HEK293 (cell line): ENCODE results near the gene CACNA1C.

Experiments used
- ZNF677 ChIP-seq: fragments of 450-650 bp; IDR thresholded peaks from 2 replicates; pipeline ENCODE4 v1.5.0; 2018; ENCODE audit warnings: missing biosample characterization, mild to moderate bottlenecking, missing genetic modification characterization, moderate library complexity
- ZSCAN30 ChIP-seq: fragments of 450-650 bp; IDR thresholded peaks from 2 replicates; pipeline ENCODE4 v1.5.1; 2018; ENCODE audit warnings: missing biosample characterization, mild to moderate bottlenecking, missing genetic modification characterization, moderate library complexity
- TF ChIP-seq, protein P1 (sequence below): fragments of 450-650 bp; formaldehyde crosslinking; IDR thresholded peaks from 2 replicates; pipeline ENCODE4 v1.5.1; 2016; ENCODE audit warnings: missing biosample characterization, missing genetic modification characterization

DNA sequence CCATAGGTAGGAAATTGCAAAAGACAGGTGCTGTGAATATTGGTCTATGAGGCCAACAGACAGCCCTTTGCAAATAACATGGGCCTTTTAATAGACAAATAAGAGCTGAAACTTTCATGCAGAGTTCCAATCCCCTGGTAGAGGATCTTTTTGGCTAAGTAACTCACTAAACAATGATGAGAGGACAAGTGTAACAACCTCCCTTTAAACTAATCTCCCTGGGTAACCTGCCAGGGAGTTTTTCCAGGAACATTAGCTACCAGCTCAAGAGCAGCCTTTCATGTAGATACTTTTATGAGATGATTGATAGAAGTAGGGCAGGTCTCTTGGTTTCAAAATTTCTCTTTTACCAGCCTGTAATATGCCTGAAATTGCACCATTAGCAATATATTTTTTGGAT, 13.8 kb upstream of the CACNA1C start:
- TF ChIP-seq ZSCAN30 (tag by site-specific recombination) (no peak), ZNF677 (tag by site-specific recombination) (no peak)
- TF ChIP-seq, protein P1, sequence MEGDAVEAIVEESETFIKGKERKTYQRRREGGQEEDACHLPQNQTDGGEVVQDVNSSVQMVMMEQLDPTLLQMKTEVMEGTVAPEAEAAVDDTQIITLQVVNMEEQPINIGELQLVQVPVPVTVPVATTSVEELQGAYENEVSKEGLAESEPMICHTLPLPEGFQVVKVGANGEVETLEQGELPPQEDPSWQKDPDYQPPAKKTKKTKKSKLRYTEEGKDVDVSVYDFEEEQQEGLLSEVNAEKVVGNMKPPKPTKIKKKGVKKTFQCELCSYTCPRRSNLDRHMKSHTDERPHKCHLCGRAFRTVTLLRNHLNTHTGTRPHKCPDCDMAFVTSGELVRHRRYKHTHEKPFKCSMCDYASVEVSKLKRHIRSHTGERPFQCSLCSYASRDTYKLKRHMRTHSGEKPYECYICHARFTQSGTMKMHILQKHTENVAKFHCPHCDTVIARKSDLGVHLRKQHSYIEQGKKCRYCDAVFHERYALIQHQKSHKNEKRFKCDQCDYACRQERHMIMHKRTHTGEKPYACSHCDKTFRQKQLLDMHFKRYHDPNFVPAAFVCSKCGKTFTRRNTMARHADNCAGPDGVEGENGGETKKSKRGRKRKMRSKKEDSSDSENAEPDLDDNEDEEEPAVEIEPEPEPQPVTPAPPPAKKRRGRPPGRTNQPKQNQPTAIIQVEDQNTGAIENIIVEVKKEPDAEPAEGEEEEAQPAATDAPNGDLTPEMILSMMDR, result no peak
